Lower leg skin (tissue), 4 donors: ENCODE data around the gene RPAP2. TPM values are rescaled to one million over a fixed set of nuclear protein-coding genes. Genes with fewer than 3 reads are reported as not detected.

Experiments
- DNase-seq, 2 donors: peaks; one replicate each; pipeline ENCODE4 v3.0.0-alpha.2; 2019; ENCODE audit warnings: low spot score in 2 of 2
- H3K4me3 ChIP-seq: fragments of 200-600 bp; sonication (generic); 2 replicates; pipeline ENCODE4 v1.5.1; 2017; ENCODE audit warnings: mild to moderate bottlenecking, low read depth; ENCODE audit not compliant: poor library complexity, severe bottlenecking
- POLR2A ChIP-seq, 2 donors: fragments of 450-650 bp; IDR thresholded peaks; one replicate each; pipeline ENCODE4 v1.6.1; 2016 to 2017; ENCODE audit warnings: antibody characterized with exemption in 2 of 2, mild to moderate bottlenecking in 1 of 2, moderate library complexity in 1 of 2
- WGBS, 2 donors: methylation state at CpG; one replicate each; pipeline ENCODE4 v1.1.5; 2018; 5-methylcytosine and 5-hydroxymethylcytosine counted together
- intact Hi-C: fragments of 100-400 bp; cut with DNase I; formaldehyde crosslinking; loops from one replicate; pipeline ENCODE4 v1.15.0; 2023; ENCODE audit warnings: low total_unique reads
- total RNA-seq, 4 donors: library from RNA; depleted of rRNA; stranded (reverse); fragments of >200 nt; gene quantifications; one replicate each; pipeline ENCODE4 v1.1.0, GENCODE V29; 2016
- TF ChIP-seq, protein P1 (sequence below), 3 donors: fragments of 450-650 bp; IDR thresholded peaks; one replicate each; pipeline ENCODE4 v1.5.1; 2016; ENCODE audit warnings: antibody characterized with exemption in 3 of 3, mild to moderate bottlenecking in 3 of 3, moderate library complexity in 2 of 3

The RPAP2 gene
- total RNA-seq, 4 donors from 2014 or later, result 9.0 to 14.5 (median 9.3) TPM

DNA sequence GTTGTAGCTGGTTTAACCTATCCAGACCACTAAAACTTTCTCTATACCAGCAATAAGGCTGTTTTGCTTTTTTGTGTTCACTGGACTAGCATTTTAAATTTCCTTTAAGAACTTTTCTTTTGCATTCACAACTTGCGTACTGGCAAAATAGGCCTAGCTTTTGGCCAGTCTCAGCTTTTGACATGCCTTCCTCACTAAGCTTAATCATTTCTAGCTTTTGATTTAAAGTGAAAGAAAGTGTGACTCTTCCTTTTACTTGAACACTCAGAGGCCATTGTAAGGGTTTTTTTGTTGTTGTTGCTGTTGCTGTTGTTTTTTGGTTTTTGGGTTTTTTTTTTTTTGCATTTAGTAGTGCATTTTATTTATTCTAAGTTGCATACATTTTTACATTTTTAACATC, 15.2 kb downstream of the RPAP2 start:
- intact Hi-C loops, result no loop called here
- DNase-seq, result no peak
- no peak overlapping the region for H3K4me3 ChIP-seq
- no peak for TF ChIP-seq POLR2A (IDR thresholded peaks at IDR 0.05)
- TF ChIP-seq, protein P1, sequence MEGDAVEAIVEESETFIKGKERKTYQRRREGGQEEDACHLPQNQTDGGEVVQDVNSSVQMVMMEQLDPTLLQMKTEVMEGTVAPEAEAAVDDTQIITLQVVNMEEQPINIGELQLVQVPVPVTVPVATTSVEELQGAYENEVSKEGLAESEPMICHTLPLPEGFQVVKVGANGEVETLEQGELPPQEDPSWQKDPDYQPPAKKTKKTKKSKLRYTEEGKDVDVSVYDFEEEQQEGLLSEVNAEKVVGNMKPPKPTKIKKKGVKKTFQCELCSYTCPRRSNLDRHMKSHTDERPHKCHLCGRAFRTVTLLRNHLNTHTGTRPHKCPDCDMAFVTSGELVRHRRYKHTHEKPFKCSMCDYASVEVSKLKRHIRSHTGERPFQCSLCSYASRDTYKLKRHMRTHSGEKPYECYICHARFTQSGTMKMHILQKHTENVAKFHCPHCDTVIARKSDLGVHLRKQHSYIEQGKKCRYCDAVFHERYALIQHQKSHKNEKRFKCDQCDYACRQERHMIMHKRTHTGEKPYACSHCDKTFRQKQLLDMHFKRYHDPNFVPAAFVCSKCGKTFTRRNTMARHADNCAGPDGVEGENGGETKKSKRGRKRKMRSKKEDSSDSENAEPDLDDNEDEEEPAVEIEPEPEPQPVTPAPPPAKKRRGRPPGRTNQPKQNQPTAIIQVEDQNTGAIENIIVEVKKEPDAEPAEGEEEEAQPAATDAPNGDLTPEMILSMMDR (IDR thresholded peaks at IDR 0.05), result no peak
- WGBS, 2 donors, result 97 to 98% methylated on average over 1 of the region's 1 CpG

DNA sequence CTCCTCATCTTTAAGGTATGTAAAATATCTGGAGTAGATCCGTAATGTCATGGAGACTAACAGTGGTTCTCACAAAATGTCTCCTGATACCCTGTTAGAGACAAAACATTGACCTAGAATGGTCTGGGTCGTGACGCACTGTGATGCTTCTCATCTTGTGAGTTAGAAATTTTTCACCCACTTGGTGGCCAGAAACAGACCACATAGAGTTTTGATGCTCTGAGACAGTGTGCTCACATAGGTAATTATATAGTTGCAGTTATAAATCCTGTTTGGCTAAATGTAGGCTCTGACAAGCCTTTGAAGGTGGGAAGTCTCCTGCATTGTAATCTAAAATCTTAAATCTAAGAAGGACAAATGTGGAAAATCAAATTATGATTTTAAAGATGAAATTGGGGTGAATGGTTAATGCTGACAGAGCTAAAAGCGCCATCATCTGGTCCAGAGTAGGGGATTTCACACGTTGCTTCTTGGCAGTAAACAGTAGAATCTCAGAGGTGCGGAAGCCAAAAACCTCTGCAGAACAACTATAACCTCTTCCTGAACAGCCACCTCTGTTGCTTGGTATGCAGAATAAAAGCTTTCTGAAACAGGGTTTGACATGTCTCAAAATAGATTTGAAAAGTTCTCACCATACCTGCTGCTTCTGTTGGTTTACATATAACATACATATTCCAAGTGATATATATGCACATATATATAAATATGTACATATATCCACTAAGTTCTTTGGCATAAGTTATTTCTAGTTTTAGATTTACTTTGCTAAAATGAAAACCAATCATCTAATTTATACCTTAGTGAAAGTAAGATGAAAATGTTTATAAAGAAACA, 17.1 kb downstream of the RPAP2 start:
- intact Hi-C loops, result no loop called here
- 82% methylated on average over 6 of the region's 6 CpGs for WGBS, 2 donors
- no peak for DNase-seq

DNA sequence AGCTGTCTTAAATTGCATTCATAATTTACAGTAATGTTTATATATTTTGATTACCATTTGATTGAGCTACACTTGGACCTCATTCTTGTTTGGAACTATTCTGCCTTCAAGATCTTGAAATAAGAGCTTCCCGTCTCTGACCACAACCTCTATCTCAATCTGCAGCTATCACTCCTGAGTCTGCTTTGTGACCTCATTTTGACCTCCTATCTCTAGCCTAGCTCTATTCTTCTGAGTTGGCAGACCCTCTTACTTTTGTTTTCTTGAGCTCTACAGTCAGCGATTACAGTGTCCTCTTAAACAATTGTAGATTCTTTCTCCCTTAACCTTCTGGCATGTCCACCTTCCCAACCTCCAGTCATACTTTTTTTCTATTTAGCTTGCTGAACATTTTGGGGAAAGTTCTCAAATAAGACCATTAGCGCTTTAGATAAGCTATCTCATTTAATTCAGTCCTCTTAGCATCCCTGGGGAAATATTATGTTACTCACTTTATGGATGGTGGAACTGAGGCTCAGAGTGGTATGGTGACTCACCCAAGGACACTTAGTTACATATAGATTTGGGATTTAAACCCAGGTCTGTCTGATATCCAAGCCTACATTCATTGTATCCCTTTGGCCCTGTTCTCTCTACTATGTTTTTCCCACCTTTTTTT, 19.1 kb downstream of the RPAP2 start:
- no peak overlapping the region for H3K4me3 ChIP-seq
- DNase-seq, result no peak
- WGBS, 2 donors, result 80 to 90% methylated on average over 3 of the region's 3 CpGs
- intact Hi-C loops, result no loop called here
- TF ChIP-seq, protein P1 (IDR thresholded peaks at IDR 0.05), result no peak
- TF ChIP-seq POLR2A (IDR thresholded peaks at IDR 0.05), result no peak

More for the DNA sequence above, 17.1 kb downstream of the RPAP2 start:
- no peak for TF ChIP-seq POLR2A (IDR thresholded peaks at IDR 0.05)
- TF ChIP-seq, protein P1 (IDR thresholded peaks at IDR 0.05), result no peak
- no peak overlapping the region for H3K4me3 ChIP-seq

DNA sequence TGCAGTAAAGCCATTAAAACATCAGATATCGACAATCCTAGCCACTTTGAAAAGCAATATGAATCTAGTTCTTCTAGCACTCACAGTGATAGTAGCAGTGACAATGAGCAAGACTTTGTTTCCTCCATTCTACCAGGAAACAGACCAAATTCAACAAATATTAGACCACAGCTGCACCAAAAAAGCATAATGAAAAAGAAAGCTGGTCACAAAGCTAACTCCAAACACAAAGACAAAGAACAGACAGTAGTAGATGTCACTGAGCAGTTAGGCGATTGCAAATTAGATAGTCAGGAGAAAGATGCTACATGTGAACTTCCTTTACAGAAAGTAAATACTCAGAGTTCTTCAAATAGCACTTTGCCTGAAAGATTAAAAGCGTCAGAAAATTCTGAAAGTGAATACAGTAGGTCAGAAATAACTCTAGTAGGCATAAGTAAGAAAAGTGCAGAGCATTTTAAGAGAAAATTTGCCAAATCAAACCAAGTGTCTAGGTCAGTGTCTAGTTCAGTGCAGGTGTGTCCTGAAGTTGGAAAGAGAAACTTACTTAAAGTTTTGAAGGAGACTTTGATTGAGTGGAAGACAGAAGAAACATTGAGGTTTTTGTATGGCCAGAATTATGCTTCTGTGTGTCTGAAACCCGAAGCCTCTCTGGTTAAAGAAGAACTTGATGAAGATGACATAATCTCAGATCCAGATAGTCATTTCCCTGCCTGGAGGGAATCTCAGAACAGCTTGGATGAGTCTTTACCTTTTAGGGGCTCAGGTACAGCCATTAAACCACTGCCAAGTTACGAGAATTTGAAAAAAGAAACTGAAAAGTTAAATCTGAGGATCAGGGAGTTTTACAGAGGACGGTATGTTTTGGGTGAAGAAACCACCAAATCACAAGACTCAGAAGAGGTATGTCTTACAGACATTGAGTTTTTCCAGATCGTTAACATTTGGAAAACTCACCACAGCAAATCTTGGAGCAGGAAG, 24.9 kb downstream of the RPAP2 start:
- intact Hi-C loops, result no loop called here
- no peak for TF ChIP-seq POLR2A (IDR thresholded peaks at IDR 0.05)
- TF ChIP-seq, protein P1 (IDR thresholded peaks at IDR 0.05), result no peak
- no peak for DNase-seq
- WGBS, 2 donors, result 94% methylated on average over 7 of the region's 7 CpGs
- no peak overlapping the region for H3K4me3 ChIP-seq

DNA sequence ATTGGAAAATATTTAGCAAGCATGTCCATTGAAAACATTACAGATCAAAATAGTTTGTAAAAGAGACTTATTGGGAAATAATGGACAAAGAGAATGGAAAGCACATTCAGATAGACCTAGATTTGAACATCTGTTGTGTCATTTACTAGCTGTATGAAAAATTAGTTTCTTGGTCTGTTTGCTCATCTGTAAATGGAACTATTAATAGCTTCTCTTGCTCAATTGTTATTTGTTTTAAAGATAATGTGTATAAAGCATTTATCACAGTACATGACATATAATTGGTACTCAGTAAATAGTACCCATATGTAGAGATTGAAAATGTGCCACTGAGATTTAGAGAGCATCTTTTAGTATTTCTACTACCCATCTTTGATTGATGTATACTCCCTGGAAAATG, 25.9 kb downstream of the RPAP2 start:
- DNase-seq, result no peak
- H3K4me3 ChIP-seq, result no peak overlapping the region
- intact Hi-C loops, result no loop called here
- TF ChIP-seq POLR2A (IDR thresholded peaks at IDR 0.05), result no peak
- TF ChIP-seq, protein P1 (IDR thresholded peaks at IDR 0.05), result no peak
